Endothelial cell of umbilical vein (primary cell): ENCODE measurements around the gene WNT4. TPM values are rescaled to one million over a fixed set of nuclear protein-coding genes. Genes with fewer than 3 reads are reported as not detected.

Source experiments
- BruUV-seq: library from RNA; stranded (reverse); fragments of 400-500 nt; replicated peaks from 2 replicates; lab custom pipeline; 2021; lab: Mats Ljungman, UMichigan
- CTCF ChIA-PET: fragments of 300-600, 350-600 bp; sonication (Branson Sonifier 250); formaldehyde crosslinking; loops from one replicate; lab custom pipeline; 2021; ENCODE audit warnings: antibody characterized with exemption, inconsistent platforms; lab: Charles Lee
- POLR2A ChIA-PET: fragments of 300-600, 350-600 bp; sonication (Branson Sonifier 250); formaldehyde crosslinking; loops from one replicate; lab custom pipeline; 2021; ENCODE audit warnings: antibody characterized with exemption, inconsistent platforms; lab: Charles Lee
- DNase-seq: peaks from one replicate; pipeline ENCODE4 v3.0.0-alpha.2; 2011; ENCODE audit warnings: low read depth, low spot score
- FAIRE-seq: peaks from 2 replicates; lab custom pipeline; 2011; peaks lifted over from hg19 to GRCh38; lab: Jason Lieb, UNC
- H2AFZ ChIP-seq: 2 replicates; pipeline ENCODE4 v1.6.0; 2012; ENCODE audit warnings: low read depth, low read length, control low read depth, inconsistent platforms
- H3K27ac ChIP-seq: 2 replicates; pipeline ENCODE4 v1.5.1; 2011; ENCODE audit warnings: low read depth, mild to moderate bottlenecking, control low read depth, low read length, moderate library complexity; ENCODE audit not compliant: insufficient read depth
- H3K27me3 ChIP-seq, 2 experiments: 2 replicates each; pipeline versions ENCODE4 v1.6.0 to v1.6.1; 2011; ENCODE audit warnings: low read length in 2 of 2, mixed read lengths in 1 of 2; ENCODE audit not compliant: control insufficient read depth in 2 of 2, insufficient read depth in 2 of 2
- H3K36me3 ChIP-seq, 2 experiments: 2 replicates in 1 of 2; 3 replicates in 1 of 2; pipeline ENCODE4 v1.5.1; 2011; ENCODE audit warnings: low read length in 2 of 2, mild to moderate bottlenecking in 1 of 2, moderate library complexity in 1 of 2; ENCODE audit not compliant: control insufficient read depth in 2 of 2, insufficient read depth in 2 of 2; ENCODE audit errors: extremely low read depth in 1 of 2
- H3K4me1 ChIP-seq: 3 replicates; pipeline ENCODE4 v1.5.1; 2011; ENCODE audit warnings: mild to moderate bottlenecking, low read length; ENCODE audit not compliant: control insufficient read depth, insufficient read depth; ENCODE audit errors: extremely low read depth
- H3K4me2 ChIP-seq: 2 replicates; pipeline ENCODE4 v1.6.1; 2011; ENCODE audit warnings: low read length, control low read depth, mixed read lengths; ENCODE audit not compliant: insufficient read depth
- H3K4me3 ChIP-seq, 3 experiments: fragments of 200-600 bp in 1 of 3; sonication (generic), shearing (Covaris generic) in 1 of 3; replicated peaks in 1 of 3; 2 replicates each; pipeline ENCODE4 v1.5.1; 2011 to 2016; ENCODE audit warnings: control low read depth in 3 of 3, low read length in 3 of 3, mild to moderate bottlenecking in 2 of 3, inconsistent platforms in 1 of 3, low read depth in 1 of 3, moderate library complexity in 1 of 3; ENCODE audit not compliant: insufficient read depth in 1 of 3
- H3K79me2 ChIP-seq: 2 replicates; pipeline ENCODE4 v1.6.0; 2012; ENCODE audit warnings: low read length, inconsistent platforms; ENCODE audit not compliant: control insufficient read depth, insufficient read depth
- H3K9ac ChIP-seq: replicated peaks from 2 replicates; pipeline ENCODE3; 2011; ENCODE audit warnings: low read length, control low read depth; ENCODE audit not compliant: insufficient read depth; ENCODE audit errors: extremely low read depth
- H3K9me1 ChIP-seq: replicated peaks from 3 replicates; pipeline ENCODE4 v1.6.0; 2011; ENCODE audit warnings: mild to moderate bottlenecking, low read length; ENCODE audit not compliant: control insufficient read depth, insufficient read depth; ENCODE audit errors: extremely low read depth
- H3K9me3 ChIP-seq: replicated peaks from 2 replicates; pipeline ENCODE4 v1.5.1; 2012; ENCODE audit warnings: low read length, inconsistent platforms; ENCODE audit not compliant: control insufficient read depth, insufficient read depth
- H4K20me1 ChIP-seq: replicated peaks from 2 replicates; pipeline ENCODE3; 2011; ENCODE audit warnings: mild to moderate bottlenecking, low read length; ENCODE audit not compliant: control insufficient read depth, insufficient read depth; ENCODE audit errors: extremely low read depth
- EZH2 ChIP-seq: IDR thresholded peaks from 2 replicates; pipeline ENCODE4 v1.6.1; 2012; ENCODE audit warnings: borderline replicate concordance, low read depth, mild to moderate bottlenecking, moderate library complexity, low read length, inconsistent platforms; ENCODE audit not compliant: severe bottlenecking
- FOS ChIP-seq: IDR thresholded peaks from 2 replicates; pipeline ENCODE4 v1.6.1; 2011; ENCODE audit warnings: mild to moderate bottlenecking, low read length, moderate library complexity, borderline replicate concordance; ENCODE audit not compliant: insufficient read depth
- GATA2 ChIP-seq: IDR thresholded peaks from 2 replicates; pipeline ENCODE4 v1.7.0; 2011; ENCODE audit warnings: low read depth, mild to moderate bottlenecking, moderate library complexity, mixed read lengths, low read length; ENCODE audit not compliant: insufficient read length, insufficient read depth
- JUN ChIP-seq: IDR thresholded peaks from 2 replicates; pipeline ENCODE4 v1.6.1; 2011; ENCODE audit warnings: borderline replicate concordance, low read depth; ENCODE audit not compliant: insufficient read length, insufficient read depth
- MYC ChIP-seq: IDR thresholded peaks from one replicate; pipeline ENCODE4 v1.6.1; 2011; ENCODE audit warnings: mild to moderate bottlenecking, low read depth, low read length
- POLR2A ChIP-seq: IDR thresholded peaks from 2 replicates; pipeline ENCODE4 v1.6.1; 2012; ENCODE audit warnings: low read depth, mild to moderate bottlenecking, control low read depth, low read length
- POLR2AphosphoS5 ChIP-seq: IDR thresholded peaks from 2 replicates; pipeline ENCODE4 v1.6.1; 2012; ENCODE audit warnings: low read depth, mild to moderate bottlenecking, control low read depth, low read length, moderate library complexity; ENCODE audit not compliant: insufficient read depth
- dilution Hi-C: fragments of 300-500 bp; cut with MboI; formaldehyde crosslinking; loops from one replicate; pipeline ENCODE4 v1.15.0; 2019; ENCODE audit warnings: low sequenced_read_pairs; ENCODE audit not compliant: extremely low pct_ligation_motif_present
- intact Hi-C: fragments of 100-400 bp; cut with micrococcal nuclease; formaldehyde crosslinking; loops from one replicate; pipeline ENCODE4 v1.10.0; 2022
- polyA plus RNA-seq, 4 experiments: library from polyadenylated mRNA; depleted of rRNA in 3 of 4; stranded (reverse) in 3 of 4; unstranded in 1 of 4; fragments of >200 nt; gene quantifications; 2 replicates each; pipeline versions ENCODE4 v1.2.1 to v1.2.3, GENCODE V29; 2011 to 2012; ENCODE audit warnings: missing spikeins in 1 of 4
- total RNA-seq: library from RNA; stranded (reverse); gene quantifications from 2 replicates; pipeline ENCODE4 v1.2.3, GENCODE V29; 2021
- TF ChIP-seq, protein P1 (sequence below): IDR thresholded peaks from 2 replicates; pipeline ENCODE4 v1.6.1; 2011; ENCODE audit not compliant: insufficient read depth, insufficient read length
- TF ChIP-seq, protein P2 (sequence below), 2 donors: IDR thresholded peaks; 1 replicate in 1 of 2; 2 replicates in 1 of 2; pipeline ENCODE4 v1.5.1; 2011; ENCODE audit warnings: low read length in 2 of 2, mild to moderate bottlenecking in 2 of 2, moderate library complexity in 2 of 2, control low read depth in 1 of 2, inconsistent platforms in 1 of 2, low read depth in 1 of 2; ENCODE audit not compliant: insufficient read depth in 1 of 2; ENCODE audit errors: extremely low read depth in 1 of 2

WNT4 gene
- total and polyA plus RNA-seq, 2 donors (not counting 3 experiments of a cell fraction or from before 2014, with no cell fraction given) = 0.06 TPM; not detected in 1

DNA sequence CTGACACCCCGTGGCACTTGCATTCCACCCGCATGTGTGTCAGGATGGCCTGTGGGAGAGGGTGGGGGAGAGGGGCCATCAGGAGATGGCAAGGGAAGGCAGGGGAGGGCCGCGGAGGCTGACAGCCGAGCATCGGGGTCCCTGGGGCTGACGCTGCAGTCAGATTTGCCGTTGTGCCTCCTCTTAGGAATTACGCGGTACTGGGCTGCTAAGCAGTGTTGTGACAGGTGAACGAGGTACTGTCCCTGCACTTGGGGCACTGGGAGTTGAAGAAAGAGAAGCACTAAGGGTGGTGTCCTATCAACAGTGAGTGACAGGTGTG is 22.5 kb downstream of the WNT4 start:
- peaks cover 0 to 17% of the 10 kb centered on the region in 2 experiments for H3K36me3 ChIP-seq
- peaks cover 3% of the 10 kb centered on the region for H4K20me1 ChIP-seq

DNA sequence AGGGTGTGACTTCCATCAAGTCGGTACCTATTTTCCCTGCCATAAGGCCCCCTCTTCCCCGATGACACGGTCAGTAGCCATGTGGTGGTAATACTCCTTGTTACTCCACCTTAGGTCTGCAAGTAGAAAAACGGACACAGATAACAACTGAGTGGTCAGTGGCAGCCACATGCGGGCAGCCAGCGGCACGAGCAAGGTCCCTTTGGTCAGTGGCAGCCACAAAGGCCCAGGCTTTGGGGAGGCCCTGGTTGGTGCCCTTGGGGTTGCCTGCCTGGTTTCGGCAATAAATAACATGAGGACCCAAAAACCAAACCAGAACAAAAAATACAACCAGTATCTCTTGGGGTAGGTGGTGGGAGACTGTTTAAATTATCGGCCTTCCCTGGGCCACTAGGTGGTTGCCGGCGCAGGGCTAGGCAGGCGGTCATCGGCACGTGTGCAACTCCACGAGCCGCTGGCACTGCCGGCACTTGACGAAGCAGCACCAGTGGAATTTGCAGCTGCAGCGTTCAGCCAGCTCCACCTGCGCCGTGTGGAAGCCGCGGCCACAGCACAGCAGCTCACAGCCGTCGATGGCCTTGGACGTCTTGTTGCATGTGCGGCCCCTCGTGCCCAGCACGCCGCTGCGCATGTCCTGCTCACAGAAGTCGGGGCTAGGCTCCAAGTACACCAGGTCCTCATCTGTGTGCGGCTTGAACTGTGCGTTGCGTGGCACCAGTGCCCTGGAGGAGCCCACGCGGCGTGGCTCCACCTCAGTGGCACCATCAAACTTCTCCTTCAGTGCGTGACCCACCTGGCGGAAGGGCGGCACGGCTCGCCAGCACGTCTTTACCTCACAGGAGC is 23.1 kb downstream of the WNT4 start:
- Histone ChIP-seq H3K9ac (no peak overlapping the region), H3K9me1 (no peaks in the 10 kb centered on the region), H3K27ac (no peak overlapping the region), H3K79me2 (peaks cover 8% of the 10 kb centered on the region), H3K36me3 (peaks cover 0 to 17% of the 10 kb centered on the region in 2 experiments), H2AFZ (no peak overlapping the region), H3K4me3 (no peak overlapping the region), H3K4me2 (no peak overlapping the region), H3K9me3 (no peaks in the 10 kb centered on the region), H3K4me1 (peaks cover 10% of the 10 kb centered on the region), H3K27me3 (no peaks in the 10 kb centered on the region), H4K20me1 (peaks cover 6% of the 10 kb centered on the region)
- intact Hi-C loops = no loop called here
- no peak for FAIRE-seq
- POLR2A ChIA-PET = interaction anchor here (0.6 kb wide), 1 partner anchor 10 kb away, joined by 9 read pairs; no protein-coding TSS in a partner anchor
- CTCF ChIA-PET = no interaction called here
- TF ChIP-seq, protein P1, sequence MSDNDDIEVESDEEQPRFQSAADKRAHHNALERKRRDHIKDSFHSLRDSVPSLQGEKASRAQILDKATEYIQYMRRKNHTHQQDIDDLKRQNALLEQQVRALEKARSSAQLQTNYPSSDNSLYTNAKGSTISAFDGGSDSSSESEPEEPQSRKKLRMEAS = no peak
- TF ChIP-seq, protein P2, sequence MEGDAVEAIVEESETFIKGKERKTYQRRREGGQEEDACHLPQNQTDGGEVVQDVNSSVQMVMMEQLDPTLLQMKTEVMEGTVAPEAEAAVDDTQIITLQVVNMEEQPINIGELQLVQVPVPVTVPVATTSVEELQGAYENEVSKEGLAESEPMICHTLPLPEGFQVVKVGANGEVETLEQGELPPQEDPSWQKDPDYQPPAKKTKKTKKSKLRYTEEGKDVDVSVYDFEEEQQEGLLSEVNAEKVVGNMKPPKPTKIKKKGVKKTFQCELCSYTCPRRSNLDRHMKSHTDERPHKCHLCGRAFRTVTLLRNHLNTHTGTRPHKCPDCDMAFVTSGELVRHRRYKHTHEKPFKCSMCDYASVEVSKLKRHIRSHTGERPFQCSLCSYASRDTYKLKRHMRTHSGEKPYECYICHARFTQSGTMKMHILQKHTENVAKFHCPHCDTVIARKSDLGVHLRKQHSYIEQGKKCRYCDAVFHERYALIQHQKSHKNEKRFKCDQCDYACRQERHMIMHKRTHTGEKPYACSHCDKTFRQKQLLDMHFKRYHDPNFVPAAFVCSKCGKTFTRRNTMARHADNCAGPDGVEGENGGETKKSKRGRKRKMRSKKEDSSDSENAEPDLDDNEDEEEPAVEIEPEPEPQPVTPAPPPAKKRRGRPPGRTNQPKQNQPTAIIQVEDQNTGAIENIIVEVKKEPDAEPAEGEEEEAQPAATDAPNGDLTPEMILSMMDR (IDR thresholded peaks at IDR 0.05; ENCODE audit: extremely low read depth in 1 of 2, insufficient read depth in 1 of 2, low read depth in 1 of 2, low read length in 2 of 2) = no peak
- no peak for TF ChIP-seq GATA2
- no peak for TF ChIP-seq JUN
- TF ChIP-seq FOS = no peak
- TF ChIP-seq MYC = no peak
- no peak for TF ChIP-seq EZH2
- TF ChIP-seq POLR2AphosphoS5 = no peak
- TF ChIP-seq POLR2A = no peak
- no peak for DNase-seq
- dilution Hi-C loops = no loop called here
- BruUV-seq = no TSS peak

More for the DNA sequence above, 22.5 kb downstream of the WNT4 start:
- no peaks in the 10 kb centered on the region for H3K9me1 ChIP-seq
- H3K79me2 ChIP-seq = peaks cover 4% of the 10 kb centered on the region
- H2AFZ ChIP-seq = no peak overlapping the region
- ChIA-PET POLR2A (no interaction called here), CTCF (no interaction called here)
- H3K9ac ChIP-seq = no peak overlapping the region
- FAIRE-seq (no peak), DNase-seq (no peak)
- TF ChIP-seq FOS (no peak), EZH2 (no peak), POLR2A (no peak), MYC (no peak)
- BruUV-seq = no TSS peak
- no peak overlapping the region for H3K4me3 ChIP-seq
- dilution Hi-C loops (no loop called here), intact Hi-C loops (no loop called here)
- peaks cover 4% of the 10 kb centered on the region for H3K4me1 ChIP-seq
- no peaks in the 10 kb centered on the region for H3K9me3 ChIP-seq
- no peaks in the 10 kb centered on the region for H3K27me3 ChIP-seq
- no peak overlapping the region for H3K4me2 ChIP-seq
- H3K27ac ChIP-seq = no peak overlapping the region
